ENCODE results near the gene GPR55.

The GPR55 gene

GRCh38 chr2:230898713-230899091, 26.3 kb downstream of the GPR55 start:
- no peak for DNase-seq

- DNase-seq: no peak
Observed at GRCh38 chr2:230898016-230898712, 26.9 kb downstream of the GPR55 start.

- DNase-seq: no peak
Observed at GRCh38 chr2:230896346-230897115, 28.5 kb downstream of the GPR55 start.

GRCh38 chr2:230895536-230896345, 29.3 kb downstream of the GPR55 start:
- DNase-seq: no peak

- no peak for DNase-seq
Observed at GRCh38 chr2:230893841-230894781, 30.9 kb downstream of the GPR55 start.

GRCh38 chr2:230893338-230893737, 31.7 kb downstream of the GPR55 start:
- no peak for DNase-seq

GRCh38 chr2:230891509-230891908, 33.5 kb downstream of the GPR55 start:
- DNase-seq: no peak

- DNase-seq: no peak
Observed at GRCh38 chr2:230891064-230891463, 34.0 kb downstream of the GPR55 start.

GRCh38 chr2:230890646-230891045, 34.4 kb downstream of the GPR55 start:
- no peak for DNase-seq

- DNase-seq: no peak
Observed at GRCh38 chr2:230889911-230890601, 35.0 kb downstream of the GPR55 start.

- DNase-seq: no peak
Observed at GRCh38 chr2:230888824-230889400, 36.1 kb downstream of the GPR55 start.

GRCh38 chr2:230887342-230887741, 37.7 kb downstream of the GPR55 start:
- no peak for DNase-seq

GRCh38 chr2:230886671-230887071, 38.4 kb downstream of the GPR55 start:
- DNase-seq: no peak

GRCh38 chr2:230886206-230886605, 38.8 kb downstream of the GPR55 start:
- no peak for DNase-seq

- DNase-seq: no peak
Observed at GRCh38 chr2:230885463-230886130, 39.4 kb downstream of the GPR55 start.

- no peak for DNase-seq
Observed at GRCh38 chr2:230881840-230882239, 43.2 kb downstream of the GPR55 start.

- no peak for DNase-seq
Observed at GRCh38 chr2:230879891-230880290, 45.2 kb downstream of the GPR55 start.

- no peak for DNase-seq
Observed at GRCh38 chr2:230879271-230879882, 45.7 kb downstream of the GPR55 start.

GRCh38 chr2:230878599-230879188, 46.3 kb downstream of the GPR55 start:
- no peak for DNase-seq

All from CD4-positive, alpha-beta T cell treated with Interleukin-12 subunit alpha and Interleukin-12 subunit beta, for 1 hour (primary cell).